Rectal smooth muscle tissue (tissue), 1 donor: ENCODE measurements around the gene MEIG1.
"Not testable (repeated sequence)": the region's sequence is repeated elsewhere in the genome, so short reads cannot be mapped to it uniquely, and the experiment has no call there.

Experiments used
- H3K27ac ChIP-seq: one replicate; pipeline ENCODE4 v1.7.0; 2013; ENCODE audit warnings: low read depth, low read length, inconsistent platforms
- H3K27me3 ChIP-seq: one replicate; pipeline ENCODE4 v1.7.0; 2013; ENCODE audit warnings: low read length; ENCODE audit not compliant: control insufficient read depth, insufficient read depth
- H3K36me3 ChIP-seq: one replicate; pipeline ENCODE4 v1.7.0; 2013; ENCODE audit warnings: low read length; ENCODE audit not compliant: control insufficient read depth, insufficient read depth
- H3K4me1 ChIP-seq: one replicate; pipeline ENCODE4 v1.7.0; 2013; ENCODE audit warnings: low read length; ENCODE audit not compliant: control insufficient read depth, insufficient read depth
- H3K4me3 ChIP-seq: one replicate; pipeline ENCODE4 v1.7.0; 2013; ENCODE audit warnings: low read length
- H3K9ac ChIP-seq: one replicate; pipeline ENCODE4 v1.7.0; 2013; ENCODE audit warnings: low read length

Gene MEIG1

GRCh38 chr10:14974153-14974998 is 15.2 kb downstream of the MEIG1 start:
- not testable (repeated sequence) for H3K27me3 ChIP-seq, H3K9ac ChIP-seq, H3K4me1 ChIP-seq, H3K4me3 ChIP-seq, H3K27ac ChIP-seq, H3K36me3 ChIP-seq

GRCh38 chr10:14975672-14976273 is 16.6 kb downstream of the MEIG1 start:
- H3K4me1 ChIP-seq = no peaks in the 10 kb centered on the region
- no peak overlapping the region for H3K4me3 ChIP-seq
- no peaks in the 10 kb centered on the region for H3K27me3 ChIP-seq
- H3K9ac ChIP-seq = no peak overlapping the region
- no peak overlapping the region for H3K27ac ChIP-seq
- H3K36me3 ChIP-seq = no peaks in the 10 kb centered on the region

- no peak overlapping the region for H3K27ac ChIP-seq
- no peaks in the 10 kb centered on the region for H3K27me3 ChIP-seq
- no peak overlapping the region for H3K4me3 ChIP-seq
- H3K4me1 ChIP-seq = no peaks in the 10 kb centered on the region
- H3K9ac ChIP-seq = no peak overlapping the region
- no peaks in the 10 kb centered on the region for H3K36me3 ChIP-seq
Measured at GRCh38 chr10:14982744-14983143, 23.6 kb downstream of the MEIG1 start.

- not testable (repeated sequence) for H3K9ac ChIP-seq, H3K36me3 ChIP-seq, H3K4me3 ChIP-seq, H3K4me1 ChIP-seq, H3K27ac ChIP-seq, H3K27me3 ChIP-seq
Measured at GRCh38 chr10:14989552-14989951, 30.4 kb downstream of the MEIG1 start.

- not testable (repeated sequence) for H3K4me3 ChIP-seq, H3K27me3 ChIP-seq, H3K4me1 ChIP-seq, H3K27ac ChIP-seq, H3K9ac ChIP-seq, H3K36me3 ChIP-seq
Measured at GRCh38 chr10:14991035-14991749, 32.0 kb downstream of the MEIG1 start.

GRCh38 chr10:14992336-14992735 is 33.1 kb downstream of the MEIG1 start:
- not testable (repeated sequence) for H3K27ac ChIP-seq, H3K9ac ChIP-seq, H3K27me3 ChIP-seq, H3K36me3 ChIP-seq, H3K4me3 ChIP-seq, H3K4me1 ChIP-seq

- not testable (repeated sequence) for H3K36me3 ChIP-seq, H3K27ac ChIP-seq, H3K9ac ChIP-seq, H3K4me1 ChIP-seq, H3K27me3 ChIP-seq, H3K4me3 ChIP-seq
Measured at GRCh38 chr10:14993500-14994455, 34.6 kb downstream of the MEIG1 start.

GRCh38 chr10:14995964-14996565 is 36.9 kb downstream of the MEIG1 start:
- Histone ChIP-seq H3K4me3 (no peak overlapping the region), H3K36me3 (no peaks in the 10 kb centered on the region), H3K4me1 (no peaks in the 10 kb centered on the region), H3K27ac (no peak overlapping the region), H3K27me3 (no peaks in the 10 kb centered on the region), H3K9ac (no peak overlapping the region)

GRCh38 chr10:15013530-15013929 is 54.3 kb downstream of the MEIG1 start:
- H3K36me3 ChIP-seq, H3K4me3 ChIP-seq, H3K4me1 ChIP-seq, H3K27ac ChIP-seq, H3K9ac ChIP-seq, H3K27me3 ChIP-seq: not testable (repeated sequence)

- no peaks in the 10 kb centered on the region for H3K27me3 ChIP-seq
- no peak overlapping the region for H3K4me3 ChIP-seq
- no peak overlapping the region for H3K27ac ChIP-seq
- H3K9ac ChIP-seq = no peak overlapping the region
- no peaks in the 10 kb centered on the region for H3K36me3 ChIP-seq
- no peaks in the 10 kb centered on the region for H3K4me1 ChIP-seq
Measured at GRCh38 chr10:15015451-15015850, 56.3 kb downstream of the MEIG1 start.

GRCh38 chr10:15020966-15021365 is 61.8 kb downstream of the MEIG1 start:
- H3K36me3 ChIP-seq, H3K27ac ChIP-seq, H3K27me3 ChIP-seq, H3K4me1 ChIP-seq, H3K4me3 ChIP-seq, H3K9ac ChIP-seq: not testable (repeated sequence)
